GM23338 (cell line): ENCODE data around the gene SERPINC1. TPM values are rescaled to one million over a fixed set of nuclear protein-coding genes. Genes with fewer than 3 reads are reported as not detected.

Experiments used
- CREB1 ChIP-seq: fragments of 250-450 bp; sonication (Bioruptor Pico); IDR thresholded peaks from 2 replicates; pipeline ENCODE4 v1.5.0; 2020; ENCODE audit warnings: low read depth, mild to moderate bottlenecking, moderate library complexity
- EZH2 ChIP-seq: fragments of 200-600 bp; sonication (generic); IDR thresholded peaks from one replicate; pipeline ENCODE4 v1.8.0; 2017; ENCODE audit warnings: antibody characterized with exemption, mild to moderate bottlenecking, low read depth; ENCODE audit not compliant: unreplicated experiment
- EZH2phosphoT487 ChIP-seq: fragments of 200-600 bp; sonication (generic); IDR thresholded peaks from one replicate; pipeline ENCODE4 v1.8.1; 2018; ENCODE audit warnings: antibody characterized with exemption; ENCODE audit not compliant: unreplicated experiment
- JUNB ChIP-seq: IDR thresholded peaks from one replicate; pipeline ENCODE4 v1.6.1; 2016; ENCODE audit warnings: antibody characterized with exemption; ENCODE audit not compliant: unreplicated experiment
- NANOG ChIP-seq: IDR thresholded peaks from 2 replicates; pipeline ENCODE4 v1.6.1; 2016; ENCODE audit warnings: antibody characterized with exemption, borderline replicate concordance
- POLR2AphosphoS5 ChIP-seq: IDR thresholded peaks from 2 replicates; pipeline ENCODE4 v1.6.1; 2016; ENCODE audit warnings: antibody characterized with exemption, low read depth
- STAT1 ChIP-seq: IDR thresholded peaks from one replicate; pipeline ENCODE4 v1.6.1; 2016; ENCODE audit warnings: antibody characterized with exemption; ENCODE audit not compliant: unreplicated experiment
- ZNF114 ChIP-seq: fragments of 250-450 bp; sonication (Bioruptor Pico); IDR thresholded peaks from 2 replicates; pipeline ENCODE4 v1.5.0; 2020; ENCODE audit warnings: mild to moderate bottlenecking, moderate library complexity
- polyA plus RNA-seq: library from polyadenylated mRNA; unstranded; fragments of >200 nt; fragmentation: Nextera tagmentation; extraction: Ambion mirVana; gene quantifications from 2 replicates; pipeline ENCODE4 v1.2.1, GENCODE V29; 2016
- small RNA-seq: library from RNA; depleted of rRNA; stranded (forward); fragments of <200 nt; gene quantifications from one replicate; pipeline ENCODE3, GENCODE V24; 2014; ENCODE audit warnings: low replicate concordance
- total RNA-seq: library from RNA; depleted of rRNA; stranded (reverse); fragments of >200 nt; shearing (Covaris generic); gene quantifications from 2 replicates; pipeline ENCODE4 v1.2.3, GENCODE V29; 2014; rRNA removed
- TF ChIP-seq, protein P1 (sequence below): IDR thresholded peaks from 2 replicates; pipeline ENCODE4 v1.6.1; 2016; ENCODE audit warnings: antibody characterized with exemption

Gene SERPINC1
- total and polyA plus RNA-seq, 2 experiments from 2014 or later, result not detected

DNA sequence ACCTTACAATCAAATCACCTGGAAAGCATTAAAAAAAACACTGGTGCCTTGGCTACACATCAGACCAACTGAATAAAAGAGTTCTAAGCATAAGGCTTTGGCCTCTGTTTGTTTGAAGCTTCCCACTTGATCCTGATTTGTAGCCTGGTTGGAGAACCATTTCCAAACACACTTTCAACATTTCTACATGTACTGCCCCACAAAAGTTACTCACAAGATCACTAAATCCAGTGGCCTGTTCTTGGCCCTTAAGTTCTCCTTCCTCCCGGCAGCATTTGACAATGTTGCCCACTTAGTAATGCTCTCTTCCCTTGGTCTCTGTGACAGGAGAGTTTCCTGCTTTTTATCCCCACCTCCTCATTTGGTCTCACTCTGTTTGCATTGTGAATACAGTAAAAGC, 61.1 kb downstream of the SERPINC1 start (continued):
- TF ChIP-seq EZH2 (no peak), JUNB (no peak), CREB1 (CRISPR knock-in tag) (no peak), NANOG (no peak), STAT1 (no peak), POLR2AphosphoS5 (no peak), ZNF114 (CRISPR knock-in tag) (no peak), EZH2phosphoT487 (no peak)
- TF ChIP-seq, protein P1, sequence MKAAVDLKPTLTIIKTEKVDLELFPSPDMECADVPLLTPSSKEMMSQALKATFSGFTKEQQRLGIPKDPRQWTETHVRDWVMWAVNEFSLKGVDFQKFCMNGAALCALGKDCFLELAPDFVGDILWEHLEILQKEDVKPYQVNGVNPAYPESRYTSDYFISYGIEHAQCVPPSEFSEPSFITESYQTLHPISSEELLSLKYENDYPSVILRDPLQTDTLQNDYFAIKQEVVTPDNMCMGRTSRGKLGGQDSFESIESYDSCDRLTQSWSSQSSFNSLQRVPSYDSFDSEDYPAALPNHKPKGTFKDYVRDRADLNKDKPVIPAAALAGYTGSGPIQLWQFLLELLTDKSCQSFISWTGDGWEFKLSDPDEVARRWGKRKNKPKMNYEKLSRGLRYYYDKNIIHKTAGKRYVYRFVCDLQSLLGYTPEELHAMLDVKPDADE, result no peak

Small RNAs within 50 kb of the gene (small RNA-seq; reads per million reads assigned to genes)
- 0.17 reads per million for gene RNA5SP67

Other genes with a start within 250 kb of the SERPINC1 start
- gene ANKRD45, start 247.5 kb downstream of the SERPINC1 start, total RNA-seq, result 1.5 and 2.0 TPM in 2 replicates
- 1.0 and 2.3 TPM in 2 replicates for gene ANKRD45, start 247.5 kb downstream of the SERPINC1 start, polyA plus RNA-seq
- gene KLHL20, start 202.3 kb downstream of the SERPINC1 start, total RNA-seq, result 7.9 and 14.5 TPM in 2 replicates
- 11.8 and 12.3 TPM in 2 replicates for gene KLHL20, start 202.3 kb downstream of the SERPINC1 start, polyA plus RNA-seq
- gene DARS2, start 92.7 kb downstream of the SERPINC1 start, total RNA-seq, result 41.1 and 49.9 TPM in 2 replicates
- gene DARS2, start 92.7 kb downstream of the SERPINC1 start, polyA plus RNA-seq, result 17.0 and 18.1 TPM in 2 replicates
- 23.5 and 40.7 TPM in 2 replicates for gene CENPL, start 92.4 kb downstream of the SERPINC1 start, total RNA-seq
- 8.8 and 13.6 TPM in 2 replicates for gene CENPL, start 92.4 kb downstream of the SERPINC1 start, polyA plus RNA-seq
- gene GAS5, start 49.3 kb downstream of the SERPINC1 start, total RNA-seq, result 979 and 1,111 TPM in 2 replicates
- 992 and 1,077 TPM in 2 replicates for gene GAS5, start 49.3 kb downstream of the SERPINC1 start, polyA plus RNA-seq
- gene ZBTB37, start 48.9 kb downstream of the SERPINC1 start, total RNA-seq, result 15.2 and 15.8 TPM in 2 replicates
- 1.4 and 2.7 TPM in 2 replicates for gene ZBTB37, start 48.9 kb downstream of the SERPINC1 start, polyA plus RNA-seq
- 21.6 and 24.5 TPM in 2 replicates for gene RC3H1, start 105.0 kb upstream of the SERPINC1 start, total RNA-seq
- 4.7 and 6.8 TPM in 2 replicates for gene RC3H1, start 105.0 kb upstream of the SERPINC1 start, polyA plus RNA-seq
- 83.2 and 85.5 TPM in 2 replicates for gene RABGAP1L, start 242.2 kb upstream of the SERPINC1 start, total RNA-seq
- 113 and 136 TPM in 2 replicates for gene RABGAP1L, start 242.2 kb upstream of the SERPINC1 start, polyA plus RNA-seq